HG03280 (cell line): ENCODE data around the gene SELPLG.
"Not testable (repeated sequence)": the region's sequence is repeated elsewhere in the genome, so short reads cannot be mapped to it uniquely, and the experiment has no call there.

ENCODE experiments used
- ATAC-seq: cut with Tn5 transposase; IDR thresholded peaks from one replicate; pipeline ENCODE4 v1.9.1; 2021; ENCODE audit warnings: mild to moderate bottlenecking, moderate library complexity; ENCODE audit not compliant: unreplicated experiment

SELPLG gene

DNA sequence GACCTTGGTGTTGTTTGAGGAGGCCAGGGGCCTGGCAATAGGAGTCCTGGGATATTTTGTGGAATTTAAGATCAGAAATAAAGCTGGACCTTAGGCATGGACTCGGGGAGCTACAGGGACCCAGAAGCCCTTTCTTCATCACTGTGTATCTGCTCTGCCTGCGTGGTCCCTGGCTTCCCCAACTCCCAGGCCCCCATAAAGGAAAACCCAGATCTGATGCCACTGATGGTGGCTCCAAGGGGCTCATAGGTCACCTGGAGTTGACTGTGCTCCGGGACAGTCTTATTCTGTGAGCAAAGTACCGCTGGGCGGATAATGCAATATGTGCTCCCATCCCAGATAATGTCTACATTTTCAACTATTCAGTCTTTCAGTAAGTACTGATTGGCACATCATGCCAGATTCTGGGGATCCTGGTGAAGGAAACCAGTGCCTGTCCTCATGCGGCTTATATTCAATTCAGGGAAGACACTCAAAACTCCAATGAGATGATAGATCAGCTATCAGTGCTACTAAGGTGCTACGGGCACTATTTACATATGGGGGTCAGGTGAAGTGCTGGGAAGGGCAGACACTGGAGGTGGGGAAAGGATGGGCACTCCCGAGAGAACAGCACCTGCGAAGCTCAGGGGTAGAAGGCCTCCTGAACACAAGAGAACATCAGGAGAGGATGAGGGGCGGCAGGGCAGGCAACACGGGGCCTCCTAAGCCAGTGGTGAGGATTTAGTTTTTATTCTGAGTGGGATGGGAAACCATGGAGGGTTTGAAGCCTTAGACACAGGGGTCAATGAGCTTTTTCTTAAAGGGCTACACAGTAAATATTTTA lies 5.5 kb upstream of the SELPLG start:
- no peak for ATAC-seq

DNA sequence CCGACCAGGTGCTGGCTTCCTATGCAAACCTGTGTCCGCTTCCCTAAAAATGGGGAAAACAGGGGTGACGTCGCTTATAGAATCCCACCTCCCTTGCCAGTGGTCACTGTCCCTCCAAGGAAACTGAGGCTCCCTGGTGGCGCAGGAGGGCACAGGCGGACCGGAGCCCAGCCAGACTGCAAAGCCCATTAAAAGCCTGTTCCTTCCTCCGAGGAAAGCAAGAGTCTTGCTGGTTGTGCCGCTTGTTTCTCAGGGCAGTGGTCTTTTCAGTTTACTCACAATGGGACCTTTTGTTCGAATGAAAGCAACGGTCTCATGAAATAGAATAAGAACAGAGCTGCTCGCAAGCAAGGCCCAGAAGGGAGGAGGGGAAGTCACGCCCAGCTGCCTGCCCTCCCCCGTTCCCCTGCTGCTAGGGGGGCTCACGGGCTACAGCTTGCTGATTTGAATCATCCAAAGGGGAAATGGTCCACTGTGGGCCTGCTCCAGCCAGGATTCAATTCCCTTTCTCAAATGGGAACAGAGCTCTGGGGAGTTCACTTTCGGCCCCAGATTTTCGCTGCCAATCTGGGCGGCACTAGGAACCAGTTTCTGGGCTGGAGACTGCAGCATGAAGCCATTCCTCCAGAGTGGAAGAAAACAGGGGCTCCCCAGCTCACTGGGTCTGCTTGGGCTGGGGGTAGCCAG lies 4.6 kb upstream of the SELPLG start:
- ATAC-seq = no peak

DNA sequence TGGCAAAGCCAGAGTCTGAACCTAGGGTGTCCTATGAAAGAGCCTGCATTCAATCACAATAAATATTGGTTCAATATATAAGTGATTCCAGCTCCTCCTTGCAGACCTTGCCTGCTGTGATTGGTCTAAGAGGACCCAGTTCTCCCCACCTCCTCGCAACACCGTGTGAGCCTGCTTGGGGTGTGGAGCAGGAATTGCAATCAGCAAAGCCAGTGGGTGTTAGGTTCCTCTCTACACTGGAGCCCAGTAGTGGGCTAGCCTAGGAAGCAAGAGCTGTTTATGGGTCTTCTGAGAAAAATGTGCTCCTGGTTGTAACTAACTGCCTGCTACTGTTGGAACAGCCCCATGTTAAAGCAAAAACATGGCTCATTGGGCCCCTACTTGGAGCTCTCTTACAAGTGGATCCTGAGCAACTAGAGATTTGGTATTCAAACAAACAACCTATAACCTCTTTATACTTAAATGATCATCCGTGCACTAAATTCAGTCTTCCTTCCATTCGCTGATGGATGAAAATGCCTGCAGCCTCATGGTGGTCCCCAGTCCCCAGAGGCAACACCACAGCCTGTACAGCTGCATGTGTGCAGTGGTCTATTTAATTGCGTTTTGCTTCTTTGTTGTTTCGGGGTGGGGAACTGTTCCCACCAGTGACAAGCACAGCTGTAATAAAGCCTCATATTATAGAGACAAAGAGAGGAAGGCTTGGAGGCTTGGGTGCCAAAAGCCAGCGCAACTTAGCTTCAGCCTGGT lies 3.7 kb upstream of the SELPLG start:
- ATAC-seq = no peak

DNA sequence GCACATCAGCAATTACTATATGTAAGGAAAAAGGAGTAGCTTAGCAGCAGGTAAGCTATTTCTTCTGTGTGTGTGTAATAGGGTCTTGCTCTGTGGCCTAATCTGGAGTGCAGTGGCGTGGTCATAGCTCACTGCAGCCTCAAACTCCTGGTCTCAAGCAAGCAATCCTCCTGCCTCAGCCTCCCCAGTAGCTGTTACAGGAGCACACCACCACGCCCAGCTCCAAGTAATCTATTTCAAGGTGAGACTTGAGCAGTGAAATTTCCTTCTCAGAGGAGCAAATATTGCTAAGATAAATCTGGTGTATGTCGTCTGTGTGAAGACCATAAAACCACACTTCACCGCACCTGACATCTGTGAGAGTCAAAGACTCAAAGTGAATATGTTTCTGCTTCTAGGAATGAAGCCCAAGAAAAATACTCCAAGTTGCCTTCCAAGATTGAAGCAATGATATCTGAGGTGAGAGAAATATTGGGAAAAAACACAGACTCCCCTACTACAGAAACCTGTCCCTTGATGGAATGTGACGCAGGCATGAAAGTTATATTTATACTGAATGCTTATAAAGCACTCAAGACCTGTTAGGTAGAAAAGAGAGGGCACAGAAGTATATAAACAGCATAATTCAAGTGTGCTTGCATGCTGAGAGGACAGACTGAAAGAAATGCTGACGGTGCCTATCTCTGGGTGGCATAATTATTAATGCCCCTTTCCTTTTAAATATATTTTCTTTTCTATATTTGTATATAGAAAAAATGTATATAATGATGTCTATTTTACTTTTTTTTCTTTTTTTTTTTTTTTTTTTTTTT lies 2.5 kb upstream of the SELPLG start:
- no peak for ATAC-seq

DNA sequence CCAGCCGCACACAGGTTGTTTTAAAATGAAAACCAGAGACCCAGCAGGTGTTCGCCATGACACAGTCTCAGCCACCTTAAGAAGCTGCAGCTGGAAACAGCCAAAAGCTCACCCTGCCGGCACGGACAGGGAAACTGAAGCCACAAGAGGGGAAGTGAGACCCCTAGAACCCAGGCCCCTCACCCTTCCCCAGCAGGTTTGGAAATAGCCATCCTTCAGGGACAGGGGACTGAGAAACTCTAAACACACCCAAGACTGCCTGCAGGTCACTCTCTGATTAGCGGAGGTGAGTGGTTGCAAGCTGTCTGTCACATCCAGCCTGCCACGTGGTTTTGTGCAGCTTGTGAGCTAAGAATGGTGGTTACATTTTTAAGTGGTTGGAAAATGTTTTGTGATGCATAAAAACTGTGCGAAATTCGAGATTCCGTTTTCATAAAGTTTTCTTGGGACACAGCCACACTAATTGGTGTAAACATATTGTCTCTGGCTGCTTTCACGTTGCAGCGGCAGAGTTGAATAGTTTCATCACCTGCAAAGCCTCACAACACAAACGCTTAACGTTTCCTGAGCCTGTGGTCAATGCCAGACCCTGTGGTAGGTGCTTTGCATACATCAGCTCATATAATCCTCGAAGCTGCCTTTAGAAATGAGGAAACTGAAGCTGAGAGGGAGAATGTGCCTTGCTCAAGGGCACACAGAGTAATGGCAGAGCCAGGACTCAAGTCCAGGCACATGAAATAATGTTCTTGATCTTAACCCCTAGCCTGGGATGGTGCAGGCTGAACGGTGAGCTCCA lies 1.7 kb upstream of the SELPLG start:
- peak; percentile 55 for ATAC-seq

DNA sequence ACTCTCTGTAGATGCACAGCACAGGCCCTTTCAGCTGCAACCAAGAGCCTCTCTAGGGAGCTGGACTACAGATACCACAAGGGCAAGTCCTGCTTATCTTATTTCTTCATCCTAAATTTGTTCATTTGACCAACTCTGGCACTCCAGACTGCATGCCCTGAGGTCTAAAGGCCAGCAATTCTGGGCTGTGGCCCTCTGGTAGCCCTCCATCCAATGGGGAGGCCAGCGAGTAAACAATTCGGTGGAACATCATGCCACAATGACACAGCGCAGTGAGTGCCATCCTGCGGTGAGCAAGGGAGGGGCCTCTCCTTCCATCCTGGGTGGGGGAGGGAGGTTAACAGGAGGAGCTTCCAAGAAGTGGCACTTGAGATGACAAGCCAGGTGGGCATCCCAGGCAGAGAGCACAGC lies 652 bp upstream of the SELPLG start:
- no peak for ATAC-seq

DNA sequence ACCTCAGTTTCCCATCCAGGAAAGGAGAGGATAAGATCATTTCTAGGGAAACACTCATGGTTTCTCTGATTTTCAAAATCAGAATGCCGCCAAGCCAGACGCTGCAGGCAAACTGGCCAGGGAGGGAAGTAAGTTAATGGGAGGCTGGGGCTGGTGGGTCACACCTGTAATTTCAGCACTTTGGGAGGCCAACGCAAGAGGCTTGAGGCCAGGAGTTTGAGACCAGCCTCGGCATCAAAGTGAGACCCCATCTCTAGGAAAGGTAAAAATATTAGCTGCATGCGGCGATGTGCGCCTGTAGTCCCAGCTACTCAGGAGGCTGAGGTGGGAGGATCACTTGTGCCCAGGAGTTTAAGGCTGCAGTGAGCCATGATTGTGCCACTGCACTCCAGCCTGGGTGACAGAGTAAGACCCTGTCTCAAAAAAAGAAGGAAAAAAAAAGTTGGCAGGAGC lies 587 bp downstream of the SELPLG start:
- ATAC-seq = no peak

DNA sequence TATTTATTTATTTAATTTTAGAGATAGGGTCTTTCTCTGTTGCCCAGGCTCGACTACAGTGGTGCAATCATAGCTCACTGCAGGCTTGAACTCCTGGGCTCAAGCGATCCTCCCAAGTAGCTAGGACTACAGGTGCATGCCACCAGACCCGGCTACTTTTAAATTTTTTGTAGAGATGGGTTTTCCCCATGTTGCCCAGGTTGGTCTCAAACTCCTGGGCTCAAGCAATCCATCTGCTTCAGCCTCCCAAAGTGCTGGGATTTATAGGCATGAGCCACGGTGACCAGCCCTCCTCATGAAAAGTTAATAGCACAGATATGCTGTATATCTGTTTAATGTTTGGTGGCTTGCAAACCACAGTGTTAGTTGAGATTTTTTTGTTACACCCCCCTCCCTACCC lies 2.4 kb downstream of the SELPLG start:
- not testable (repeated sequence) for ATAC-seq

DNA sequence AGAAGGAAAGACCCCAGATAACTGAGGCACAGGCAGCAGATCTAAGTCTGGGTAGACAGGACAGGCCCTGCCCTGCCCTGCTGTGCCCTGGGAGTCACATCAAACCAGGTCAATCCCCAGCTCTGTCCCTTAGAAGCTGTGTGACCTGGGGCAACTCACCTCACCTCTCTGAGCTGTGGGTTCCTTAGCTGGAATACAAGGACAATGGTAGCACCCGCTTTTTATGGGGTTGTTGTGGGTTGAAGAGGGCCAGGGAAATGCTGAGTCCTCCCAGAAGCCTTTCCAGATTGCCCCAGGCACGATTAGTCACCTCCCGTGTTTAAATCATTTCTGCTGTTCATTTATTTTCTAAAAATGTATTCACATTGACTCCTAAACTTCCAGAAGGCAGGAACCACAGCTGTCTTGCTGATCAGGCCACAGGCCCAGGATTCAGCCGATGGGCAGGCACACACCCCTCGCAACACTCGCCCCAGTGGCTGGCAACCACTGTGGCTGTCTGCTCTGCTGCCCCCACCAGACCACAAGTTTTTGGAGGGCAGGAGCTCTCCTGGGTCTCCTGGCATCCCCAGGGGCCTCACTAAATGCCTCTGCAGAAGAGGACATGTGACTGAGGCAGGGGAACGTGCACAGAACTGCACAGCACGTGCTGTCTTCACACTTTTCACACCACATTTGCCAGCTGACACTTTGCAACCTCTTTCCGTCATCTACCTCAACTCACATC lies 3.0 kb downstream of the SELPLG start:
- no peak for ATAC-seq

DNA sequence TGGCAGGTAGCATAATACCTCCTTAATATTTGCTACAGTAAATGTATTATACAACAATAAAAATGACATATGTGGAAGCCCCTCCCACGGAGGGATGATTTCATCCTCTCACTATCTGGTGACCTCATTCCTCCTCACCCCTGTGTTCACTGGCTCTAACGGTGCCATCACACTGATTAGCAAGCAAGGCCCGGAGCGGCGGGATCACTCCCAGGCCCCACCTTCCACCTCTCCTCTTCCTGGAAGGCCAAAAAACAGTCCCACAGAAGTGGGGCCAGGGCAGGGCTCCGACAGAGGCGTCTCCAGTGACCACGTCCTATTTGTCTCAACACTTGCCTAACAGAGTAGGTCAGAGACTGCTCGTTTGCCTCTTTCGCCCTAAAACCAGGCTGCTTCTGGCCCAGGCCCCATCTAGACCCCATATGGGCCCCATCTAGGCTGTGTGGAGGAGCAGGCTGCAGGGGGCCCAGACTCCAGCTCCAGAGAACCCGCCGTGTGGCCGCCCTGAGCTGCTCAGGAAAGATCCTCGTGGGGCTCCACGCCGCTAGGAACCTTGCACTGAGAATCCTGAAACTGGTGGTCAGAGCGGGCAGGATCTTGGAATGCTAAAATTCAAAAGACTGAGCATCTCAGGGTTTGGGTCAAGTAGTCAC lies 3.7 kb downstream of the SELPLG start:
- ATAC-seq = no peak

DNA sequence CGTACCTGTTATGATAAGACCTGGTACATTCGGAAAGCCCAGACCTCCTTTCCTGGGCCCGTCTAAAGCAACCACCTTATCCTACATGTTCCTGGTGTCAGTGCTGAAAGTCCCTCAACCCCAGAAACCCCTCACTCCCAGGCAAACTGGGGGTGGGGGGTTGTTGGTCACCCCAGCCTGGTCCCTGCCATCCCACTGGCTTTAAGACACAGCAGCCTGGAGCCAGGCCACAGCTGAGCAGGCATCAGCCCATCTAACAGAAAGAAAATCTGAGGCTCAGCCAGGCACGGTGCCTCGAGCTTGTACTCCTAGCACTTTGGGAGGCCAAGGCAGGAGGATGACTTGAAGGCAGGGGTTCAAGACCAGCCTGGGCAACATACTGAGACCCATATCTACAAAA lies 4.5 kb downstream of the SELPLG start:
- ATAC-seq = no peak

DNA sequence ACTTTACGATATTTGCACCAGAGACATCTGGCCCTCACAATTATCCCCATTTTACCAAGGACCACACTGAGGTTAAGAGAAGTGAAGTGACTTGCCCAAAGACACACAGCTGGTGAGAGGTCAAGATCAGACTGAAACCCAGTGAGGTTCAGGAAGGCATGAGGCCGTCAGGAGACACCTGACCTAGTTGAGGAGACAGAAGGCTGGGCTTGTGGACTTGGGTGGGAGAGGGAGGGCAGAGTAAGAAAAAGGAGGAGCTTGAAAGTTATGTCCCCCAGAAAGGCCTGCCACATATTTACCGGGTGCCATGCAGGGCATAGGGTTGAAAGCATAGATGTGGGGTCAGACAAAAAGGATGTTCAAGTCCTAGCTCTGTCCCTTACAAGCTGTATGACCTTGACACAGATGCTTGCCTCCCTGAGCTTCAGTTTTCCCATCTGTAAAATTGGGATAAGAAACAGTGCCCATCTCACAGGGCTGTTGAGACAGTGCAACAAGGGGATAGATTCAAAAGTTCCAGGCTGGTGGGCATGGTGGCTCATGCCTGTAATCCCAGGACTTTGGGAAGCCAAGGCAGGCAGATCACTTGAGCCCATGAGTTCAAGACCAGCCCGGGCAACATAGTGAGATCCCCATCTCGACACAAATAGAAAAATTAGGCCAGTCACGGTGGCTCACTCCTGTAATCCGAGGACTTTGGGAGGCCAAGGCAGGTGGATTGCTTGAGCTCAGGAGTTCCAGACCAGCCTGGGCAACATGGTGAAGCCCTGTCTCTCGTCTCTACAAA lies 6.4 kb downstream of the SELPLG start:
- no peak for ATAC-seq

DNA sequence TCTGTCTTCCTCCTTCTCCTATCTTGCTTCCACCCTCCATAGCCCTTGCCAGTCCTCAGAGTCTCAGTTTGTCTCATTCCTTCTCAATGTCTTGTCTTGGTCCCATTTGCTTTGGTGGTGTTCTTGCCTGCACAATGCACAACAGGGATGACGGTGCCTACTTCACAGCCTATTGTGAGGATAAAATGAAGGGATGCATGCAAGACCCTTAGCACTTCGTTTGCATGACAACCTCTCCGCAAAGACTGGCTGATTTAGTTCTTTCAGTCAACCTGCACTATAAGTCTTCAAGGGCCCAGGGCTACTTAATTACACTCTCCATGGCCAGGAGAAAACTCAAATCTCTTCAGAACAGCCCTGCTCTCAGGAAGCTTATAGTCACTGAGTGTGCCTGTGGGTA lies 8.5 kb downstream of the SELPLG start:
- ATAC-seq = no peak

DNA sequence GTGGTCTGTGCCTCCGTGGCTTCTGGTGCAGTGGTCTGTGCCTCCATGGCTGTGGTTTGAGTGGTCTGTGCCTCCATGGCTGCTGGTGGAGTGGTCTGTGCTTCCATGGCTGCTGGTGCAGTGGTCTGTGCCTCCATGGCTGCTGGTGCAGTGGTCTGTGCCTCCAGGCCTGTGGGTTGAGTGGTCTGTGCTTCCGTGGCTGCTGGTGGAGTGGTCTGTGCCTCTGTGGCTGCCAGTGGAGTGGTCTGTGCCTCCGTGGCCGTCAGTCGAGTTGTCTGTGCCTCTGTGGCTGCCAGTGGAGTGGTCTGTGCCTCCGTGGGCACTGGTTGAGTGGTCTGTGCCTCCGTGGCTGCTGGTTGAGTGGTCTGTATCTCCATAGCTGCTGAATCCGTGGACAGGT lies 10.1 kb downstream of the SELPLG start:
- no peak for ATAC-seq

DNA sequence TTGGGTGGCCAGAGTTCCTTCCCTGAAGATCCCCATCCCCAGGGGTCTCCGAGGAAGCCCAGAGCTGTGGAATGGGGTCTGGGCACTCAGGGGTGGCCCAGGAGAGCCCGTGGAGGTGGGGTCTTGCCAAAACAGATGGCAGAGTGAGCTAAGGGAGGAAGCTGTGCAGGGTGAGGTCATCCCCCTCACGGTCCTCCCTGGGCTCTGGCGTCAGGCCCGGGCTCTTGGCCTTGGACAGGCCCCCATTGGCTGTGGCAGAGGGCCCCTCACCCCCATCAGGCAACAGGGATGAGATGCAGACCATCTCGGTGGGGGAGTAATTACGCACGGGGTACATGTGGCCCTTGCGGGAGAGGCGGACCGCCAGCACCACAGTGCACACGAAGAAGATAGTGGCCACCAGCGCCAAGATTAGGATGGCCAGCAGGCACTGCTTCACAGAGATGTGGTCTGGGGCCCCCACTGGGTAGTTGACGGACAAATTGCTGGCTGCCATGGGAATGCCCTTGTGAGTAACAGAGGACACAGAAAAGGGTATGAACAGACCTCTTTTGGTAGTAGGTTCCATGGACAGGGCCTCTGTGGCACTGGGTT lies 10.7 kb downstream of the SELPLG start:
- no peak for ATAC-seq

DNA sequence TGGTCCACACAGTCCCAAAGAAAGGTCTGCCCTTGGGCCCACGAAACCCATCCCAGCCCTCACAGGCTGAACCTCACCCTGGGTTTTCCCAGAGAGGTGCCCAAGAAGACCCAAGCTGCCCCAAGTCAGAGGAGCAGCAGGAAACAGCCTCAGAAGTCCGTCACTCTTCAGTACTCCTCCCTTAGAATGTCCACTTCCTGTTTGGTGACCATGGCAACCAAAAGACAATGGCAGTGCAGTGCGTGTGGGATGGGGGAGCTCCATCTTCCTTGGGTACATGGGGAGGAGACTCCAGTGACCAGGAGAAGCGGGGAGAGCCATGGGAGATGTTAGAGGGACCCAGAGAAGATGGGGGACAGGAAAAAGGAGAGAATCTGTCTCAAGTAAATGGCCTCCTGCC lies 11.3 kb downstream of the SELPLG start:
- no peak for ATAC-seq

DNA sequence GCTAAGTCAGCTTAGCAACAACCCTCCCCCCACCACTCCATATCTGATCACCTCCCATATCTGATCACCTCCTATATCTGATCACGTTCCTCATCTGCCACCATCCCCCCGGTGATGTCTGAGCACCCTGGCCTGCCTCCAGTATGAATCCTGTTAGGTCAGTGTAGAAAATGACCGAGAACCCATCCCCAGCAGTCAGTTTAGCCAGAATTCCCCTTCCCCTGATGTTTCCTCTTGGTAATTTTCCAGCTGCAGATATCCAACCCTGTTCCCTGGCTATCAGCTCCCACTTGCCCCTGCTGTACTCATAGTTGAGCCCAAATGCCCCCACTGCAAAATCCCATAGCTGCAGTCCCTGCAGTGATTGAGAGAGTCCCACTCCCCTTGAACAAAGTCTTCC lies 12.5 kb downstream of the SELPLG start:
- no peak for ATAC-seq
